Left renal pelvis (tissue), 4 donors: Measurements from ENCODE around the gene FAM111A. TPM values are rescaled to one million over a fixed set of nuclear protein-coding genes. Genes with fewer than 3 reads are reported as not detected.

ENCODE experiments used
- DNase-seq, 4 donors: peaks; one replicate each; pipeline ENCODE4 v3.0.0-alpha.2; 2013; ENCODE audit warnings: low read depth in 4 of 4, low spot score in 3 of 4
- polyA plus RNA-seq, 4 donors: library from polyadenylated mRNA; unstranded; fragments of 120-200 nt; gene quantifications; one replicate each; pipeline ENCODE4 v1.2.1, GENCODE V29; 2013; ENCODE audit not compliant: insufficient read length in 4 of 4

FAM111A gene
- polyA plus RNA-seq, 4 donors, result 43.3 to 83.2 (median 58.8) TPM

DNA sequence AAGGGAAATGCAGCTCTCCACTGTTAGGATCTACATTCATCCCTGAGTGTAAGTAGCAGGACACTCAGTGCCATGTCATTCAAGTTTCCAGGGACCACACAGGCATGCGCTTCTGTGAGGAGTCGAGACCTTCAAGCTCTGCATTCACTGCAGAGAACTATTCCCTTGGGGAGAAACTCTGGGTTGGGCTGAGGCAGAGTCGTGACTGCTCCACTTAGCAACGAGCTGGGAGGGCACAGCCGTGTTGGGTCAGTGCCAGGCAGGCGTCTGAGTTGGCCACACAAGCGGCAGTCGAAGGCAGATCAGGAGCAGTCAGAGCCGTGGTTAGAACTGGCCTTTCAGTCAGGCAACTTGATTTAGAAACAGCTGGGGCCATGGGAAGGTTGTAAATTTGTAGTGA lies 55.3 kb downstream of the FAM111A start:
- no peak for DNase-seq

DNA sequence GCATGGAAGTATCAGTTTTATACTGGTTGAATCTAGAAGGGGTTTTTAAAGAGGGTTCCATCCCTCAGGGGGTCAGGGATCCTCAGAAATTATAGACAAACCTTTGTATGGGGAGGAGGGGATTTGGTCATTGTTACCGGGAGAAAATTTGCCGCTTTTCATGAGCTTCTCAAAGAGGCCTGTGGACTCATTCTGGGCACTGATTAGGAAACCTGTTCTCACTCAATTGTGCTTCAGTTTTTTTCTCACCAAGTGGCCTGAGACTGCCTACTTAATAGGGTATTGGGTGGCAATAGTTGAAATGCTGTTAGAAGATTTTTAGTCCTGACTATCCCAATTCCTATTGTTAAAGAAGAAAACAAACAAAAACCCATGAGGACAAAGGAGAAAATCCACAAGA lies 56.1 kb downstream of the FAM111A start:
- DNase-seq, result no peak

DNA sequence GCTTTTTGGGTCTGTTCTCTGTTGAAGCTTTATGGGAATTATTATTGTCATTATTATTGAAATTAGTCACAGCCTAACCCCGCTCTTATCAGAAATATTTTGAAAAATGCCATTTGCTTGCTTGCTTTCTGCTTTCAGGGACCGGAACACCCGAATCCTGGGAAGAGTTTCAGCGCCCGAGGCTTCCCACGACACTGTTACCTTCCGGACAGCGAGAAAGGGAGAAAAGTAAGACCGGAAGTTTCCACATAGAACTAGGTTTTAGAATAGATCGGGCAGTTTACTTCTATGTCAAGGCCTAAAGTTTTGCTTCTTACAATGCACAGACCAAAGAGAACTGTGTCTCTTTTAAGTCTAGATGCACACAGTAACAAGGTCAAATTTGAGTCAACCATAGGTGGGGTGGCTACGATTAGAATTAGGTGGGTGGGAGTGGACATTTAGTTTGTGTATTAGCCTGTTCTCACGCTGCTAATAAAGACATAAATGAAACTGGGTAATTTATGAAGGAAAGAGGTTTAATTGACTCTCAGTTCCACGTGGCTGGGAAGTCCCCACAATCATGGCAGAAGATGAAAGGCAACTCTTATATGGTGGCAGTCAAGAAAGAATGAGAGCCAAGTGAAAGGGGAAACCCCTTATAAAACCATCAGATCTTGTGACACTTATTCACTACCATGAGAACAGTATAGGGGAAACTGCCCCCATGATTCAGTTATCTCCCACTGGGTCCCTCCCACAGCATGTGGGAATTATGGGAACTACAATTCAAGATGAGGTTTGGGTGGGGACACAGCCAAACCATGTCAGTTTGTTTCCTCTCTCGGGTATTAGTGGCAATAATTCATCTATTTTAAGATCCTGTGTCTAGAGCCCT lies 57.1 kb downstream of the FAM111A start:
- DNase-seq, result no peak

DNA sequence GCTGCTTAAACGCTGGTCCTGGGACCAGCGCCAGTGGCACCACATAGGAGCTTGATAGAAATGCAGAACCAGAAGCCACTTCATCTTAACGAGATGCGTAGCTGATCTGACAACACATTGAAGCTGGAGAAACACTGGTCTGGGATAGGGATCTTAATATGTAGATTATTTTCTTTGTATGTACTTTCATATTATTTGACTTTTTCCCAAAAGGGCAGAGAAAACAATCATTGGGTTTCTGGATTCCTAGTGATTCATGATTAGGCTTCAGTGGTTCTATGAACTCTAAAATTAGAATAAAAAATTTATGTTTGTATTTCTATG lies 57.7 kb downstream of the FAM111A start:
- no peak for DNase-seq

DNA sequence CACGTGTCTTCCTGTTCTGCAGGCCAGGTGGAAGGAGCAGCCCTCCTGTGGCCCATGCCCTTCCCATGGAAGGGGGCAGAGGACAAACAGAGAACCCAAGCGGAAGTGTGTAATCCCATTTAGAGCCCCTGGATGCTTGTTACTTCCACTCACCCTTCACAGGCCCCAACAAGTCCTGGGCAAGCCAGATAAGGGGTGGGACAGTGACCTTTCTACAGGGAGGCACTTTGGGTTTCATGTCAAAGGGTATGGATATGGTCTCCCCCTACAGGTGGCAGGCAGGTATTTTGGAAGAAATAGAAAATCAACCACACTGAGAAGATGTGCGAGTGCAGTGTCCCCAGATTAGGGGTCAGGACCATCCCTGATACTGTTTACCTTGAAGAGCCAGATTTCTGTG lies 58.7 kb downstream of the FAM111A start:
- DNase-seq, result no peak

Other genes with a start within 250 kb of the FAM111A start
- 100 to 1,000 TPM in 3 of 4 donors, 1 to 10 TPM in 1; 3.4 to 183 (median 141) TPM for gene GLYATL1, start 203.4 kb upstream of the FAM111A start, polyA plus RNA-seq
- under 1 TPM in 3 of 4 donors, not detected in 1; 0.29 to 0.34 (median 0.33) TPM for gene GLYATL1B, start 56.5 kb upstream of the FAM111A start, polyA plus RNA-seq
- gene FAM111B, start 35.6 kb upstream of the FAM111A start, polyA plus RNA-seq, result 10 to 100 TPM; 11.2 to 16.4 (median 12.7) TPM
- 10 to 100 TPM; 31.2 to 43.5 (median 42.5) TPM for gene DTX4, start 29.3 kb downstream of the FAM111A start, polyA plus RNA-seq
- 10 to 100 TPM in 1 of 4 donors, 1 to 10 TPM in 3; 8.9 to 23.1 (median 9.0) TPM for gene MPEG1, start 70.1 kb downstream of the FAM111A start, polyA plus RNA-seq
- gene OR5AN1, start 216.0 kb downstream of the FAM111A start, polyA plus RNA-seq, result not detected